Mononuclear cell (primary cell): Measurements from ENCODE around the gene NACAD. TPM values are rescaled to one million over a fixed set of nuclear protein-coding genes. Genes with fewer than 3 reads are reported as not detected.
A peak's percentile ranks its signal among the peaks of the same experiment; 100 is the strongest.

Experiments used
- H3K27me3 ChIP-seq: 2 replicates; pipeline ENCODE4 v1.6.0; 2011; ENCODE audit warnings: low read length, control low read depth; ENCODE audit not compliant: insufficient read depth
- H3K4me1 ChIP-seq: 2 replicates; pipeline ENCODE4 v1.5.1; 2011; ENCODE audit warnings: mild to moderate bottlenecking, low read length, control low read depth; ENCODE audit not compliant: insufficient read depth
- H3K4me3 ChIP-seq: 2 replicates; pipeline ENCODE4 v1.5.1; 2011; ENCODE audit warnings: mild to moderate bottlenecking, low read length, moderate library complexity
- H3K9me3 ChIP-seq: 2 replicates; pipeline ENCODE4 v1.5.1; 2011; ENCODE audit warnings: low read depth, mild to moderate bottlenecking, control low read depth, low read length
- total RNA-seq: library from RNA; depleted of rRNA; stranded (reverse); fragments of >200 nt; gene quantifications from one replicate; pipeline ENCODE4 v1.2.3, GENCODE V29; 2012

Gene NACAD
- total RNA-seq, 1 donor = 0.10 TPM

DNA sequence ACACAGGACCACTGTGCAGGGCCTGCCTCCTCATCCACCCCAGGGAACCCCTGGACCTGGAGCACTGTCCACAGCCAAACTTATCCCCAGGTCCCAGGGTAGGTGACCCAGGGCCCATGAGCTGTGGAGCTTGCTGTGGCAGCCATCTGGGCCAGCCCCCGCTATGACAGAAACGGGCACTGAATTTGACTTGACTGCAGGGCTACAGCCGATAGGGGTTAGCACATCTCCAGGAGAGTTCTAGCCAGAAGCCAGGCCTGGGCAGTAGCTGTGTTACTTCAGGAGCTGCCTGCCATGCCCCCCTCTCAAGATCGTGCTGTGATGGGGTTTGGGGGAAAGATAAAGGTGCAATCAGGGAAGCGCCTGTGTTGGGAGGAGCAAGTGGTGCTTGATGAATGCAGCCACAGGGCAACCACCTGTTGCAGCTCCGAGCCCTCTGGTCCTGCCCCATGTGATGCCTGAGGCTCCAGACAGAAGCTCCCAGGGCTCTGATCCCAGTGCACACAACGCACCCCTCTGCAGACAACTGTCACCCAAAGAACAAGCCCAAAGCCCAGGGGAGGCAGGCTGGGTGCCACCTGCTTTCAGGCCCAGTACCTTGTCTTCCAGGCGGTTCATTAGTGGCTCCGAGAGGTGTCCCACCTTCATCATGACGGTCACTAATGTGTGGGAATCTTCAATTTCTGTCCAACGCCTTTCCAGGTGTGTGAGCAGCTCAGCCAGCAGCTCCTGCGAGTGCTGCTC is 16.2 kb upstream of the NACAD start:
- Histone ChIP-seq H3K27me3 (no peaks in the 10 kb centered on the region), H3K4me1 (peaks cover 33% of the 10 kb centered on the region), H3K4me3 (no peak overlapping the region), H3K9me3 (no peaks in the 10 kb centered on the region)

DNA sequence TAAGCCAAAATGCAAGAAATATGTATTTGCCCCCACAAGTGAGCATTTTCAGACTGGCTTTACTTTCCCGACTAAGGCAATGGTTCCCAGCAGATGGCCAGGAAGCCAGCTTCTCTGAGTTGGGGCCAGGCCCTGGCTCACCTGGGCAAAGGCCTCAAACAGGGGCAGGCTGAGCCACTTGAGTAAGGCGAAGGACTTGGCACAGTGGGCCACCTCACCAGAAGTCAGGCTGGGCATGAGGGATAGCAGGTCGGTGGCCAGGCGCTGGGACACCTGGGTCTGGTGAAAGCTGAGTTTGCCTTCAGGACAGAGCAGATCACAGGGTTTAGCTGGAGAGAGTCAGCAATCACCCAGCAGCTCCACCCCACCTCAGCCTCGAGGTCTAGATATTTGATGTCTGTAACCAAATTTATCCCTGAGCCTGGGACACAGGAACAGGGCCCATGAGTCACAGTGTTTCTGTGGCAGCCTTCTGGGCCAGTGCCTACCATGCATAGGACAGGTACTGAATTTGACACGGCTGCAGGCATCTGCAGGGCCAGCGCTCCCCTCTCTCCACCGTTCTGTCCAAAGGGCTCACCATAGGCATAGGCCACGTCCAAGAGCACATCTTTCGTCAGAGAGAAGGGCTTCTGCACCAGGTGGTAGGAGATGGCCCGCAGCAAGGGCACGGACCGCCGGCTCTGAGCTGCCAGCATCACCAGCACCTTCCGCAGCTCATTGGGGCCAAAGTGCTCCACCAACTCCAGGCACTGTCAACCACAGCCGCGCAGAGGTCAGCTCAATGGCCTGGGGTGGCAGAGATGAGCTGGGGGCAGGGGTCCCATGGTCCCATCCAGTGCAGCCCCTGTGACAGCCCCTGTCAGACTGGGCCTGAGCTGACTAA is 15.4 kb upstream of the NACAD start:
- Histone ChIP-seq H3K4me1 (peaks cover 26% of the 10 kb centered on the region), H3K27me3 (no peaks in the 10 kb centered on the region), H3K9me3 (no peaks in the 10 kb centered on the region), H3K4me3 (no peak overlapping the region)

DNA sequence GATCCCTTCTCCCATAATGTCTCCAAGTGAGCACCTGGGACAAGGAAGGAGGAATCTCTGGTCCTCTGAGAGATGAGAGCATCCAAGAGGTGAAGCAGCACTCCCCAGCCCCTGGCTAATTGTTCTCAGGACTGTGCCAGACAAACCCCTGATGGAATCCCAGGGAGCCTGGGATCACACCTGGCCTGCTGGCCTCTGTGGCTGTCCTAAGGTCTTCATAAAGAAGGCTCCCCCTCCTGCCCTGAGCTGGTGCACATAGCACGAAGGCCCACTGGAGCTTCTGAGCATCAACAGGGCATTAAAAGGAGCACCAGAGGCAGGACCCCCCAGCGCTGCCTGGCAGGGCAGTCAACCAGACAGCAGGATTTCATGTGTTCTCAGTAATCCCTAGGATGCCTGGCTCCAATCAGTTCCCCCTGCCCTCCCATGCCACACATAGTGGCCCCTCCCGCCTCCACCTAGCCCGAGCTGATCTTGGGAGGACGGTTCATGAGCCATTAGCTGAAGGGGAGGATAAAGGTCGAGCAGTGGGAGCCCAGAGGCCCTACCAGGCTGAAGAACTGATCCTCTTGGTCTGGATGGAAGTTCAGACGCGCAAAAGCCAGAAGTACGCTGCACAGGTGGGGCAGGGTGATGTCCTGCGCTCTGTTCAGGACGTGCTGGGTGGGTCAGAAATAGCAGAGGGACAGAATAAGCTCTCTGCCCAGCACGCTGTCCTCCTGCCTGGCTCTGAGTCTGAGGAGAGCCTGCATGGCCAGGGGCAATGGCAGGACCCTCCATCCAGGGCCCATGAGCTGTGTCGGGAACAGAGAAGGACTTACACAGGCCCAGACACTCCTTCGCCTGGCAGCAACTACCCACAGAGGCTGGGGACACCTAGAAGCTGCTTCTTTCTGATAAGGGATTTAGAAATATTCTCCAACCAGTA is 14.3 kb upstream of the NACAD start:
- Histone ChIP-seq H3K4me1 (peaks cover 15% of the 10 kb centered on the region), H3K9me3 (no peaks in the 10 kb centered on the region), H3K4me3 (no peak overlapping the region), H3K27me3 (no peaks in the 10 kb centered on the region)

DNA sequence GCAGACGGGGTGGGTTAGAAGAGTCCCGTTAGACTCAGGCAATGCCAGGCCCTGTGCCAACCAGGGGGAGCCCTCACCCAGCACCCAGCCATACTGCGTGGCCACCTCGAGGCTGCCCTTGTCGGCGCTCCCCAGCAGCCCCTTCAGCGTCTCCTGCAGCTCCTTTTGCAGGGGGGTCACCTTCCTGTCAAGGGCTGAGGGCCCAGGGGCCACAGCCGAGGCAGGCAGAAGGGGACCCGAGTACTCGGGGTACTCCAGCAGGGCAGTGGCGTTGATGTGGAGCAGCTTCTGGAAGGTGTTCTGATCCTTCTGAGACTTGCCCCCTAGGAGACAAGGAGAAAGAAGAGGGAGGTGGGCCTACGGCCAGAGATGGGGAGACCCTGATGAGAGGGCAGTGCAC is 13.0 kb upstream of the NACAD start:
- no peaks in the 10 kb centered on the region for H3K27me3 ChIP-seq
- H3K9me3 ChIP-seq = no peaks in the 10 kb centered on the region
- H3K4me3 ChIP-seq = no peak overlapping the region

DNA sequence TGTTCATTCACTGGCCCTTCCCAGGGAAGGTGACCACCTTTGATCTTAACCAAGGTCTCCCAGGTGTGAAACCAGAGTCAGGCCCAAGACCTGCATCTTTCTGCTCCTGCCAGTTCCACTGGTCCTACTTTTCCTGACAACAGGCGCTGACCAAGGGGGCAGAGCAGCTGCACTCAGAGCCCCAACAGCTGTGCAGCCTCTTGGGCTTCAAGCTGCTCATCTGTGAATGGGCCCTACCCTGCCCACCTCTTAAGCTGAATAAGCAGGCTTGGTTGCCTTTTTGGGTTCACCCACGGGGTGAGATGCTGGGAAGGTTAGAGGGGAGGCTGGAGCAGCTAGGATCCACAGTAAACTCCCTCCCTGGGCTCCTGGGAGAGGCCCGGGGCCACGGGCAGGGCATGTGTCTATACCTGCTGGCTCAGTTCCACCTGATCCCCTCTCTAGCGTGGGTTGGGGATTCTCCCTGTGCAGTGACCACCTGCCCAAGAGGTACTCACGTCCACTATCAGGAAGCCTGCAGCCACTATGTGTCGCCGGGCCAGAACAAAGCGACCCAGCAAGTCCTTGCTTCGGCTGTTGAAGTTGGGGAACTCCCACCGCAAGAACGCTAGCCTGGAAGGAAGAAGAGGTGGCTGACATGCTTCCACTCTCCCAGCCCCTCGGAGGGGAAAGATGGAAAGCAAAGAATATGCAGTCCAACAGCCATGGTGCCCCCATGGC is 12.2 kb upstream of the NACAD start:
- Histone ChIP-seq H3K9me3 (no peaks in the 10 kb centered on the region), H3K4me3 (no peak overlapping the region), H3K27me3 (no peaks in the 10 kb centered on the region), H3K4me1 (no peaks in the 10 kb centered on the region)

More for the DNA sequence above, 13.0 kb upstream of the NACAD start:
- peaks cover 3% of the 10 kb centered on the region for H3K4me1 ChIP-seq

DNA sequence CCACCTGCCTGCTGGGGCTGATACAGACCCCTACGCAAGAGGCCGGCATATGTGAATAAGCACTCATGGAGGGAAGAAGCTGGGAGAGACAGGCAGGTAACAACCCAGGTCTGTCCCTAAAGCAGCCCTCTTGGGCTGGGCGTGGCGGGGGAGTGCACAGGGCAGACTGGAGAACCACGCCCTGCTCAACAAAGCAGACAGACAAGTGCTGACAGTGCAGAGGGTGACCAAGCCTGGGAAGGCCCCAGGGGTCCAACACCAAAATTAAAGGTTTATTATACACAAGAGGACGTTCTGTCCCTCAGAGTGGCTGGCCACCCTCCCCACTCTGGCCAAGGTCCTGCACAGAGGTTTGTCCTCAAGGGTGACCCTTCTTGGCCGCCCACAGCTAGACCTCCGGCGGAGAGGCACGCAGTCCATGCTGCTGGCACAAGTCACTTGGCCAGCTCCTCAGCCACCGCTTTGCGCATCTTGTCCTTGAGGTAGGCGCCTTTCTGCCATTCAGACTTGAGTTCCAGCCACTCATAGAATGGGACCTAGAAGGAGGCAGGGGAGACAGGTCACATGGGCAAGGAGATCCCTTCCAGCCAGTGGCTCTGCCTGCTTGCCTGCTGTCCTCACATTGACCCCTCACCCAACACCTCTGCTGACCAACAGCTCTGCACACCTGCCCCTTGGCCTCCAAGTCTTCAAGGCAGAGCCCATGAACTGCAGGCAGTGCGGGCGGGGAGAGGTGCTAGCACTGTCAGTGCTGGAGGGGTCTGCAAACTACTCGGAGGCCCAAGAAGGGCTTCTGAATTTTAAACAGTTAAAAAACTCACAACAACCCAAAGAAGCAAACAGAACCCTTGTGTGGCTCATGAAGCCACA is 11.4 kb upstream of the NACAD start:
- Histone ChIP-seq H3K27me3 (no peaks in the 10 kb centered on the region), H3K4me1 (no peaks in the 10 kb centered on the region), H3K9me3 (no peaks in the 10 kb centered on the region)

DNA sequence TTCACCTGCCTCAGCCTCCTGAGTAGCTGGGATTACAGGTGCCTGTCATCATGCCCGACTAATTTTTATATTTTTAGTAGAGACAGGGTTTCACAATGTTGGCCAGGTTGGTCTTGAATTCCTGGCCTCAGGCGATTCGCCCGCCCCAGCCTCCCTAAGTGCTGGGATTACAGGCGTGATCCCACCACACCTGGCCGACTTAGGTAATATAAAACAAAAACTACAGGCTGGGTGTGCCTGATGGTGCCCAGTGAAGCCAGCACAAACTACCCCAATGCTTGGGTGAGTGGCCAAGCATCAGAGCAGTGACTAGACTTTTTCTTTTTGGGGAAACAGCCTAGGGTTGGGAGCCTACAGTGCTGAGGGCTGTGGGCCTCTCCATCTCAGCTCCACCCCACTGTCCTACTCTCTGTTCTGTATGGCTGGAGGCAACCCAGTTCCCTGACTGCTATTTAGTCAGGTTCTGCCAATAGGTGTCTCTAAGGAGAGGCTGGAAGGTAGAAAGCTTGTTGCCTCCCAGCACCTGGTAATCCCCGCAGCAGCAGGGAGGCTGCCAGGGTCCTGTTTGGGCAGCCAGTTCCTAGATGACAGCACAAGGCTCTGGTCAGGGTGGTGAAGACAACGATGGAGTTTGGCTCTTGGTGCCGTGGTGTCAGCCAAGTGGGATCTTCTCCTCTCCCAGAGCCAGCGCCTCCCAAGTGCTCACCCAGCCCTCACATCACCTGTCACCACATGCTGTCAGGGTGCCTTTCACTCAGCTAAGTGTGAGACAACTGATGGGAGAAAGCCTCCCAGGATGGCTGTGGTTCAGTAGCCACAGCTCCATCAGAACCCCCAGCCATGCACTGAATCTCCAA is 10.4 kb upstream of the NACAD start:
- Histone ChIP-seq H3K27me3 (no peaks in the 10 kb centered on the region), H3K4me3 (no peak overlapping the region), H3K9me3 (no peaks in the 10 kb centered on the region), H3K4me1 (no peaks in the 10 kb centered on the region)

More for the DNA sequence above, 11.4 kb upstream of the NACAD start:
- no peak overlapping the region for H3K4me3 ChIP-seq

DNA sequence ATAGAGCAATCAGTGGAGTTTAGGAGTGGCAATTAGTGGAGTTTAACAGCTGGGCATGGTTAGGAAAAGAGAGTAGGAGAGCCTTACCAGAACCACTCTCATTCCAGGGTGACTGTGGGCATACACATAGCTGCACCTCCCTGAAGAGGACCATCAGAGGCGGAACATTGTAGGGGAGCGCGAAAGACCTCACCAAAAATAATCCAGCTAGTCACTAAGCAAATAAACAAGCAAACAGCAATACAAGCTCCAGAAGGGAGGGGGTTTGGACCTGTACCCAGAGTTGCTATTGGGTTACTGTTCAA is 4.1 kb upstream of the NACAD start:
- Histone ChIP-seq H3K4me3 (no peak overlapping the region), H3K4me1 (peaks cover 9% of the 10 kb centered on the region), H3K27me3 (peaks cover 13% of the 10 kb centered on the region), H3K9me3 (no peaks in the 10 kb centered on the region)

DNA sequence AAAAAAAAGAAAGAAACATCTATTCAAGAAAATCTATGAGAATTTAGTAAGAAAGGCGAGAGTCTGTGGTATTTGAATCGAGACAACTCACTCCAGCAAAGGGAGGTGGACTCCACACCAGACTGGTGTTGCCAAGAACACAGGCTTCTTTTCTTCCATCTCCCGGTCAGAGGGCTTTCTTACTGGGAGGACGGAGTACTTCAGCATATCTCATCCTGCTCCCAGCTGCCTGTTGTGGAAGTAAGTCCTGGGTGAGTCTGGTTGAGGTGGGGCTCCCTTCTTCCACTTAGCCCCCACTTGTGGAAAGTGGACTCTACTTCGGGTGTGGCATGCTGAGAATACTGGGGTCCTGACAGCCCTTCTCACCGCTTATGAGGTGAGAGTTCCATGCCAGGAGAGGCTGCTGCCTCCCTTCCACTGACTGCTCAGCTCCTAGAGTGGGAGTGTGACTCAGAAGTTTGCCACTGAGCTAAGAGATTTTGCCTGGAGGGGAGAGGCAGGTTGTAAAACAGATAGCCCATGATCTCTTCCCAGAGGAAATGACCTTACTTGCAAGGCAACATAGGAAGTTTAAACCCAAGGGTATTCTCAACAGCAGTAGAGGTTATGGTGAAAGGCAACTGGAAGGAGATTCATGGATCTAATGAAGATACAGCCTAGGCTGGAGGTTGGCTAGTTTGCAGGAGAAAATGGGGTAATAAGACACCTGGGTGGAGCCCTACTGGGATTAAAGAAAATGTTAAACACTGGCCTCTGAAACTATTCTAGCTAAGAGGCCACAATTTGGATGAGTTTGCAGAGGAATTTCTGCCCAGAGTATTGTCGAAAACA is 3.5 kb upstream of the NACAD start:
- Histone ChIP-seq H3K9me3 (no peaks in the 10 kb centered on the region), H3K4me1 (peaks cover 9% of the 10 kb centered on the region), H3K27me3 (peaks cover 13% of the 10 kb centered on the region), H3K4me3 (no peak overlapping the region)

DNA sequence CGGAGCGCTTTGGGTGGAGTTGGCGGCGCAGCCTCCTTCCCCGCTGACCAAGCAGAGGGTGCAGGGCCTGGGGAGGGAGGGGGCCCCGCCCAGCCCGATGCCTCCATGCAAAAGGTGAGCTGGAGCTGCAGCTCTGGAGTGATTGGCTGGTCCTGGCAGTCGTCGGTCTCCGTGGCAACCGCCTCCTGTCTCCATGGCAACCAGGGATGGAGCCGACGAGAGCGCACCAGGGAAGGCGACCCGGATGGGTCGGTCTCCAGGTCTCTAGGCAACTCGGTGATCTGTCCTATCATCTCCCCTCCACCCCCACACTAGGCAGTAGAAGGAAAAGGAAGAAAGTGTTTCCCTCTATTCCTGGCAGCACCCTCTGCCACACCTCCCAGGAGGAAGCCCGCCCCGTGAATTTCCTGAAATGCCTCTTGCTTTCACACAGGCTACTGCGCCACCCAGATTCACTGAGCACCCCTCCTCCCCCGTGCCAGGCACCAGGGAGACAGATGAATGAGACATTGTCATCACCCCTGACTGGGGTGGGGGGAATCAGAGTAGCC is 647 bp upstream of the NACAD start:
- no peaks in the 10 kb centered on the region for H3K9me3 ChIP-seq

DNA sequence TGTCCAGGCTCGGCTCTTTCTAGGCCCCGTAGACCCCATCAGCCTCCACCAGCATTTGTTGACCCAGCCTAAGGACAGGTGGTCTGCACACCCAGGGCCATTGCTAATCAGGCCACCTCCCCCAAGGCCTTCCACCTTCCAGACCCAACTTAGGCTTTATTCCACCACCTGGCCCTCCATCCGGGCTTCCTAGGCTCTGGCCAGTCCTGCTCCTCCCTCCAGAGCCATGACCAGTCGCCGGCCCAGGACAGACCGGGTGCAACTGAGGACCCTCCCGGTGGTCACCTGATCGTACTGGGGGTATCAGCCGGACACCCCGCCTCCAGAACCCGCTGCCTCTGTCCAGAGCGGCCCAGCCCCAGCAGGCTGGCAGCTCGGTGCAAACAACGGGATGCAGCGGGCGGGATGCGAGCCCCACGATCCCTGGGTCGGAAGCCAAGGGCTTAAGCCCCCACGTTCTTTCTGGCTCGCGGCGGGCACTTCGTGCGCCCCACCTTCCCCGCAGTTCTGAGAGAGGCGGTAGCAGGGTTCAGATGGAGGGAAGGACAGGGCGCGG is 545 bp downstream of the NACAD start:
- H3K27me3 ChIP-seq = peaks cover 13% of the 10 kb centered on the region
- H3K4me3 ChIP-seq = no peak overlapping the region
- H3K4me1 ChIP-seq = peaks cover 9% of the 10 kb centered on the region
- no peaks in the 10 kb centered on the region for H3K9me3 ChIP-seq

More for the DNA sequence above, 647 bp upstream of the NACAD start:
- Histone ChIP-seq H3K4me1 (peaks cover 9% of the 10 kb centered on the region), H3K27me3 (peaks cover 13% of the 10 kb centered on the region), H3K4me3 (peak overlapping the region; percentile 20)
